Activated T-cell treated with anti-CD3 and anti-CD28 coated beads, Interleukin-2, amount 50 U/mL, for 24 hours (primary cell): Measurements from ENCODE around the gene WRAP73.

Experiments used
- DNase-seq: peaks from one replicate; pipeline ENCODE4 v3.0.0-alpha.2; 2020
- H3K27ac Mint-ChIP-seq: 2 replicates; pipeline ENCODE4 v1.8.0; 2020; ENCODE audit warnings: mild to moderate bottlenecking, mixed read lengths
- H3K27me3 Mint-ChIP-seq: 2 replicates; pipeline ENCODE4 v1.8.0; 2020; ENCODE audit warnings: mixed read lengths
- H3K36me3 Mint-ChIP-seq: 2 replicates; pipeline ENCODE4 v1.8.0; 2020; ENCODE audit warnings: low read depth, mixed read lengths
- H3K4me1 Mint-ChIP-seq: 2 replicates; pipeline ENCODE4 v1.8.0; 2020; ENCODE audit warnings: low read depth, mixed read lengths
- H3K4me3 Mint-ChIP-seq: 2 replicates; pipeline ENCODE4 v1.8.0; 2020; ENCODE audit warnings: mild to moderate bottlenecking, moderate library complexity, mixed read lengths
- H3K9me3 Mint-ChIP-seq: 2 replicates; pipeline ENCODE4 v1.8.0; 2020; ENCODE audit warnings: mixed read lengths

The WRAP73 gene

GRCh38 chr1:3688356-3689137 is 38.6 kb upstream of the WRAP73 start:
- H3K4me3 Mint-ChIP-seq, result no peak overlapping the region
- no peak for DNase-seq
- no peak overlapping the region for H3K27ac Mint-ChIP-seq
- no peaks in the 10 kb centered on the region for H3K36me3 Mint-ChIP-seq
- peaks cover 14% of the 10 kb centered on the region for H3K27me3 Mint-ChIP-seq
- H3K4me1 Mint-ChIP-seq, result no peaks in the 10 kb centered on the region
- H3K9me3 Mint-ChIP-seq, result no peaks in the 10 kb centered on the region

DNA sequence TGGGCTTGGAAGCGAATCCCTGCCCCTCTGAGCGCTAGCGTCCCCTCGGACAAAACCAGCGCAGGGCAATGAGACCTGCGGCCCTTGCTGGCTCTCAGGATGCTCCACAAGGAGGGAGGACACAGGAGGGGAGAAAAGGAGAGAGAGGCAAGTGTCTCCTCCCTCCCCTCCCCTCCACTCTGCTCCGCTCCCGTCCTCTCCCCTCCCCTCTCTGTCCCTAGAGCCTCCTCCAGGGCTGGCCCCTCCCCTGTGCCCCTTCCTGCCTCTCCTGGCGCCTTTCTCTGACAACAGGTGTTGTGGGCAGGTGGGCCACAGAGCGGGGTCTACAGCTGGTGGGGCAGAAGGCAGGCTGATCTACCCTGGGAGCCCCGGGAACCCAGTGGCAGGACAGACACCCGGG is 37.6 kb upstream of the WRAP73 start:
- Mint-ChIP-seq H3K36me3 (no peaks in the 10 kb centered on the region), H3K4me3 (no peak overlapping the region), H3K9me3 (no peaks in the 10 kb centered on the region), H3K27me3 (peaks cover 20% of the 10 kb centered on the region), H3K4me1 (no peaks in the 10 kb centered on the region), H3K27ac (no peak overlapping the region)
- no peak for DNase-seq

- H3K36me3 Mint-ChIP-seq, result no peaks in the 10 kb centered on the region
- DNase-seq, result no peak
- H3K27ac Mint-ChIP-seq, result no peak overlapping the region
- H3K4me1 Mint-ChIP-seq, result no peaks in the 10 kb centered on the region
- no peak overlapping the region for H3K4me3 Mint-ChIP-seq
- H3K27me3 Mint-ChIP-seq, result peaks cover 20% of the 10 kb centered on the region
- H3K9me3 Mint-ChIP-seq, result no peaks in the 10 kb centered on the region
Measured at GRCh38 chr1:3685906-3686305, 36.0 kb upstream of the WRAP73 start.

GRCh38 chr1:3685222-3685621 is 35.3 kb upstream of the WRAP73 start:
- H3K36me3 Mint-ChIP-seq, result no peaks in the 10 kb centered on the region
- no peak overlapping the region for H3K4me3 Mint-ChIP-seq
- DNase-seq, result no peak
- H3K9me3 Mint-ChIP-seq, result no peaks in the 10 kb centered on the region
- no peak overlapping the region for H3K27ac Mint-ChIP-seq
- H3K4me1 Mint-ChIP-seq, result no peaks in the 10 kb centered on the region
- peaks cover 20% of the 10 kb centered on the region for H3K27me3 Mint-ChIP-seq

DNA sequence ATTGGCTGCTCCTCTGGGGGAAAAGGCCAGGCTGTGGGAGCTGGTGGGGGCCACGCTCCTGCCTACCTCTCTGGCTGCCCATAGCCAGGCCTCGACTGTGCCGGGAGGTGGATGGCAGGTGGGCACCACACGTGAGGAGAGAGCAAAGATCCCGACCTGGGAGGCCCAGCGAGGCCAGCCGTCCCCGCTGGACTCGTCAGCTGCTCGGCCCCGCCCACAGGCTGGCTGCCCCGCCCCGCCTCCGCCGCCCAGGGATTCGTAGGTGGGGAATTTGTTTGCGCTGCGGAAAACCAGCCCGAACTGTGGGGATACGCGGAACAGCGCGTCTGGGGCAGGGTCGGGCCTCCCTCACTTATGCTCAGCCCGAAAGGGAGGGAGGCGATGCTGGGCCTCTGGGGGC is 34.1 kb upstream of the WRAP73 start:
- H3K27me3 Mint-ChIP-seq, result peaks cover 32% of the 10 kb centered on the region
- no peak overlapping the region for H3K27ac Mint-ChIP-seq
- no peaks in the 10 kb centered on the region for H3K9me3 Mint-ChIP-seq

GRCh38 chr1:3683197-3683596 is 33.3 kb upstream of the WRAP73 start:
- no peak overlapping the region for H3K4me3 Mint-ChIP-seq
- H3K27me3 Mint-ChIP-seq, result peaks cover 32% of the 10 kb centered on the region
- H3K9me3 Mint-ChIP-seq, result no peaks in the 10 kb centered on the region
- no peak for DNase-seq
- H3K36me3 Mint-ChIP-seq, result no peaks in the 10 kb centered on the region
- H3K4me1 Mint-ChIP-seq, result peaks cover 3% of the 10 kb centered on the region
- H3K27ac Mint-ChIP-seq, result no peak overlapping the region

More for the DNA sequence above, 34.1 kb upstream of the WRAP73 start:
- Mint-ChIP-seq H3K36me3 (no peaks in the 10 kb centered on the region), H3K4me3 (no peak overlapping the region), H3K4me1 (peaks cover 3% of the 10 kb centered on the region)
- DNase-seq, result no peak

GRCh38 chr1:3681898-3682806 is 32.2 kb upstream of the WRAP73 start:
- no peak overlapping the region for H3K4me3 Mint-ChIP-seq
- H3K36me3 Mint-ChIP-seq, result no peaks in the 10 kb centered on the region
- H3K27me3 Mint-ChIP-seq, result peaks cover 30% of the 10 kb centered on the region
- DNase-seq, result no peak
- H3K4me1 Mint-ChIP-seq, result peaks cover 12% of the 10 kb centered on the region
- no peak overlapping the region for H3K27ac Mint-ChIP-seq
- no peaks in the 10 kb centered on the region for H3K9me3 Mint-ChIP-seq

- H3K36me3 Mint-ChIP-seq, result no peaks in the 10 kb centered on the region
- H3K9me3 Mint-ChIP-seq, result no peaks in the 10 kb centered on the region
- no peak for DNase-seq
- no peak overlapping the region for H3K27ac Mint-ChIP-seq
- H3K4me1 Mint-ChIP-seq, result peaks cover 17% of the 10 kb centered on the region
- peaks cover 30% of the 10 kb centered on the region for H3K27me3 Mint-ChIP-seq
- H3K4me3 Mint-ChIP-seq, result no peak overlapping the region
Measured at GRCh38 chr1:3681231-3681897, 31.5 kb upstream of the WRAP73 start.

DNA sequence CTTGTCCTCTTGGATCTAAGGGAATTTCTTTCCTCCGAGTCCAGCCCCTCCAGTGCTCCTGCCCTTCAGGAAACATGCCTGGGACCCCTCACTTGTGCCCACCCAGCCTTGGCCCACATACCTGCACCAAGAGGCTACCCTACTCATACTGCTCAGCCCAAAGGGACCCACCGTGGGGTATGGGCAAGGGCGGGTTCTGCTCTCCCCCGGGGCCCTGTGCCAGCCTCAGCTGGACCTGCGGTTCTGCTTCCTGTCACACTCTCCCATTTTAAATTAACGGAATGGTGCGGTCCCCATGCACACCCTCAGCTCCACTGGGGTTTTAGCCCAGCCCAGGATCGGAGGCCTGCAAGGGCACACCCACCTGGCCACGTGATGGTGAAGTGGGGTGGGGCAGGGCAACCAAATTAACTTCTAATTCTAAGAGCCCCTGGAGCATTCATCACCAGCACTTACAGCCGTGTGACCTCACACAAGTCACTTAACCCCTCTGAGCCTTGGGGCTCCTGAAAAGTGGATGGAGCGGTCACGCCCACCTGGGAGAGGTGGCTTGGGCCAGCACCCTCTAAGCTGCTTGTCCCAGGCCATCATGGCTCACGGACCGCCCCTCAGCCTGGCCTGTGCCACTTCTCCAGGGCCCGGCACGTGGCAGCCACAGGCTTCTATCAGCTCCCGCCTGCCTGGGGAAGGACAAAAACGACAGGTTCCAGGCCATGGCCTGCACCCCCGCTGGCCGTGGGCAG is 30.8 kb upstream of the WRAP73 start:
- Mint-ChIP-seq H3K36me3 (no peaks in the 10 kb centered on the region), H3K27me3 (peaks cover 30% of the 10 kb centered on the region), H3K27ac (no peak overlapping the region), H3K4me3 (no peak overlapping the region), H3K9me3 (no peaks in the 10 kb centered on the region), H3K4me1 (peaks cover 17% of the 10 kb centered on the region)
- no peak for DNase-seq

GRCh38 chr1:3679799-3680453 is 30.0 kb upstream of the WRAP73 start:
- no peak overlapping the region for H3K27ac Mint-ChIP-seq
- peaks cover 17% of the 10 kb centered on the region for H3K4me1 Mint-ChIP-seq
- no peak overlapping the region for H3K4me3 Mint-ChIP-seq

GRCh38 chr1:3679098-3679555 is 29.2 kb upstream of the WRAP73 start:
- Mint-ChIP-seq H3K4me1 (peaks cover 17% of the 10 kb centered on the region), H3K9me3 (no peaks in the 10 kb centered on the region), H3K27ac (no peak overlapping the region), H3K4me3 (no peak overlapping the region), H3K27me3 (peaks cover 22% of the 10 kb centered on the region), H3K36me3 (no peaks in the 10 kb centered on the region)
- DNase-seq, result no peak

More at GRCh38 chr1:3679799-3680453, 30.0 kb upstream of the WRAP73 start:
- Mint-ChIP-seq H3K36me3 (no peaks in the 10 kb centered on the region), H3K9me3 (no peaks in the 10 kb centered on the region), H3K27me3 (peaks cover 23% of the 10 kb centered on the region)
- no peak for DNase-seq

- no peak overlapping the region for H3K4me3 Mint-ChIP-seq
- H3K4me1 Mint-ChIP-seq, result peaks cover 18% of the 10 kb centered on the region
- H3K9me3 Mint-ChIP-seq, result no peaks in the 10 kb centered on the region
- H3K27me3 Mint-ChIP-seq, result peaks cover 19% of the 10 kb centered on the region
- DNase-seq, result no peak
- no peak overlapping the region for H3K27ac Mint-ChIP-seq
- no peaks in the 10 kb centered on the region for H3K36me3 Mint-ChIP-seq
Measured at GRCh38 chr1:3678361-3679097, 28.6 kb upstream of the WRAP73 start.

DNA sequence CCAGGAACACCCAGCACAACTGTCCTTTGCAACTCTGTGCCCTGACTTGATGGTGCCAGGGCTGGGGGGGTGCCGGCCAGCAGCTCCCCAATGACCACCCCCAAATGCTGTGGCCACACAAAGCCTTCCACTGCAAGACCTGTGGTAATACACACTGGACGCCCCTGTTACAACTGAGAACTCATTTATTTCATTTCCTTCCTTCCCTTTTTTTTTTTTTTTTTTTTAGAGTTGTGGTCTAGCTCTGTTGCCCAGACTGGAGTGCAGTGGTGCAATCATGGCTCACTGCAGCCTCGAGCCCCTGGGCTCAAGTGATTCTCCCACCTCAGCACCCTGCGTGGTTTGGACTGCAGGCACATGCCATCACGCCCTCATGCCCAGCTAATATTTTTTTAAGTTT is 27.6 kb upstream of the WRAP73 start:
- Mint-ChIP-seq H3K4me1 (peaks cover 20% of the 10 kb centered on the region), H3K4me3 (no peak overlapping the region), H3K9me3 (no peaks in the 10 kb centered on the region), H3K27ac (no peak overlapping the region), H3K36me3 (no peaks in the 10 kb centered on the region), H3K27me3 (peaks cover 18% of the 10 kb centered on the region)
- DNase-seq, result no peak
